Smooth muscle cell (in vitro differentiated cells): ENCODE measurements around the gene DMAP1. TPM values are rescaled to one million over a fixed set of nuclear protein-coding genes. Genes with fewer than 3 reads are reported as not detected.
A peak's percentile ranks its signal among the peaks of the same experiment; 100 is the strongest.

Experiments
- DNase-seq: peaks from one replicate; lab custom pipeline; 2025; ENCODE audit not compliant: unreplicated experiment; lab: John Stamatoyannopoulos, UW
- H2AFZ ChIP-seq: fragments of 200-600 bp; sonication (generic); 2 replicates; pipeline ENCODE4 v1.6.0; 2016; ENCODE audit warnings: antibody characterized with exemption, low read depth, mild to moderate bottlenecking
- H3F3A ChIP-seq: fragments of 200-600 bp; sonication (generic); 2 replicates; pipeline ENCODE4 v1.6.0; 2017; ENCODE audit warnings: antibody characterized with exemption, low read depth
- H3K27ac ChIP-seq: fragments of 200-600 bp; sonication (generic); 2 replicates; pipeline ENCODE4 v1.5.1; 2016; ENCODE audit warnings: low read depth, mild to moderate bottlenecking
- H3K27me3 ChIP-seq: fragments of 200-600 bp; sonication (generic); 2 replicates; pipeline ENCODE4 v1.6.1; 2016; ENCODE audit warnings: low read depth, mild to moderate bottlenecking
- H3K36me3 ChIP-seq: fragments of 200-600 bp; sonication (generic); 2 replicates; pipeline ENCODE4 v1.5.1; 2016; ENCODE audit warnings: low read depth
- H3K4me1 ChIP-seq: fragments of 200-600 bp; sonication (generic); 2 replicates; pipeline ENCODE4 v1.5.1; 2016; ENCODE audit warnings: low read depth
- H3K4me2 ChIP-seq: fragments of 200-600 bp; sonication (generic); 2 replicates; pipeline ENCODE4 v1.6.0; 2016; ENCODE audit warnings: mild to moderate bottlenecking
- H3K4me3 ChIP-seq: fragments of 200-600 bp; sonication (generic); 2 replicates; pipeline ENCODE4 v1.5.1; 2016; ENCODE audit warnings: mild to moderate bottlenecking
- H3K79me2 ChIP-seq: fragments of 200-600 bp; sonication (generic); 2 replicates; pipeline ENCODE4 v1.6.0; 2016; ENCODE audit warnings: low read depth, mild to moderate bottlenecking
- H3K9ac ChIP-seq: fragments of 200-600 bp; sonication (generic); 2 replicates; pipeline ENCODE4 v1.6.0; 2016; ENCODE audit warnings: low read depth
- H3K9me3 ChIP-seq: fragments of 200-600 bp; sonication (generic); replicated peaks from 2 replicates; pipeline ENCODE4 v1.5.1; 2016; ENCODE audit warnings: low read depth
- H4K20me1 ChIP-seq: fragments of 200-600 bp; sonication (generic); 2 replicates; pipeline ENCODE4 v1.6.0; 2016; ENCODE audit warnings: low read depth
- CTCF ChIP-seq: fragments of 200-600 bp; sonication (generic); IDR thresholded peaks from 2 replicates; pipeline ENCODE4 v1.5.1; 2017; ENCODE audit warnings: borderline replicate concordance, mild to moderate bottlenecking, antibody characterized with exemption; ENCODE audit not compliant: insufficient read depth, poor library complexity, severe bottlenecking
- WGBS: methylation state at CpG from one replicate; pipeline ENCODE4 v1.1.7; 2016; ENCODE audit warnings: low lambda C conversion rate; 5-methylcytosine and 5-hydroxymethylcytosine counted together
- polyA plus RNA-seq: library from polyadenylated mRNA; unstranded; fragments of >200 nt; fragmentation: Nextera tagmentation; extraction: Ambion mirVana; gene quantifications from 2 replicates; pipeline ENCODE4 v1.2.1, GENCODE V29; 2016
- total RNA-seq: library from RNA; depleted of rRNA; stranded (reverse); fragments of >200 nt; gene quantifications from 2 replicates; pipeline ENCODE4 v1.2.3, GENCODE V29; 2014

Gene DMAP1
- total and polyA plus RNA-seq, 2 experiments from 2014 or later, result 17.9 to 34.8 TPM

- Histone ChIP-seq H3K4me2 (peak overlapping the region; percentile 36), H3K4me1 (peaks cover 24% of the 10 kb centered on the region), H3K27ac (peak overlapping the region; percentile 70), H3K27me3 (no peaks in the 10 kb centered on the region), H4K20me1 (peaks cover 28% of the 10 kb centered on the region), H3F3A (peaks cover 14% of the 10 kb centered on the region), H3K9ac (no peak overlapping the region), H3K79me2 (no peaks in the 10 kb centered on the region), H3K36me3 (no peaks in the 10 kb centered on the region), H3K9me3 (no peaks in the 10 kb centered on the region), H2AFZ (no peak overlapping the region), H3K4me3 (no peak overlapping the region)
- DNase-seq, result no peak
- TF ChIP-seq CTCF, result no peak
- 62% methylated on average over 3 of the region's 3 CpGs for WGBS
Measured at GRCh38 chr1:44239961-44240371, 26.7 kb downstream of the DMAP1 start.

- H2AFZ ChIP-seq, result no peak overlapping the region
- H3K4me2 ChIP-seq, result peak overlapping the region; percentile 36
- peaks cover 14% of the 10 kb centered on the region for H3F3A ChIP-seq
- H3K36me3 ChIP-seq, result no peaks in the 10 kb centered on the region
- peaks cover 35% of the 10 kb centered on the region for H4K20me1 ChIP-seq
- H3K9ac ChIP-seq, result no peak overlapping the region
- TF ChIP-seq CTCF, result no peak
- no peaks in the 10 kb centered on the region for H3K79me2 ChIP-seq
- no peak overlapping the region for H3K4me3 ChIP-seq
- 50% methylated on average over 8 of the region's 9 CpGs for WGBS
- no peaks in the 10 kb centered on the region for H3K9me3 ChIP-seq
- H3K27me3 ChIP-seq, result no peaks in the 10 kb centered on the region
- peaks cover 24% of the 10 kb centered on the region for H3K4me1 ChIP-seq
- peak overlapping the region; percentile 70 for H3K27ac ChIP-seq
- no peak for DNase-seq
Measured at GRCh38 chr1:44240802-44241671, 27.8 kb downstream of the DMAP1 start.

GRCh38 chr1:44242746-44243145 is 29.5 kb downstream of the DMAP1 start:
- no peak overlapping the region for H3K27ac ChIP-seq
- H3K4me1 ChIP-seq, result peaks cover 24% of the 10 kb centered on the region
- no peak for DNase-seq
- no peaks in the 10 kb centered on the region for H3K36me3 ChIP-seq
- no peak for TF ChIP-seq CTCF
- H3K9me3 ChIP-seq, result no peaks in the 10 kb centered on the region
- H3K9ac ChIP-seq, result no peak overlapping the region
- H4K20me1 ChIP-seq, result peaks cover 37% of the 10 kb centered on the region
- H2AFZ ChIP-seq, result no peak overlapping the region
- 89% methylated on average over 16 of the region's 16 CpGs for WGBS
- H3K4me2 ChIP-seq, result no peak overlapping the region
- no peaks in the 10 kb centered on the region for H3K79me2 ChIP-seq
- no peaks in the 10 kb centered on the region for H3K27me3 ChIP-seq
- H3F3A ChIP-seq, result peaks cover 14% of the 10 kb centered on the region
- no peak overlapping the region for H3K4me3 ChIP-seq
